Measurements from ENCODE around the gene MBNL3.

GRCh38 chrX:132411310-132411977 lies 77.4 kb downstream of the MBNL3 start:
- TF ChIP-seq CTCF (IDR thresholded peaks at IDR 0.05; ENCODE audit: insufficient read depth, low read length, poor library complexity, severe bottlenecking), result no peak
- no peak for TF ChIP-seq EZH2phosphoT487 (conservative IDR thresholded peaks at IDR 0.05; ENCODE audit: low read length)

Data from SU-DHL-6 (cell line).